ENCODE measurements around the gene TMEM43.

GRCh38 chr3:14141144-14141543, 16.3 kb downstream of the TMEM43 start:
- TF ChIP-seq CTCF (tag by site-specific recombination; IDR thresholded peaks at IDR 0.05) (no peak), PRDM1 (tag by site-specific recombination; IDR thresholded peaks at IDR 0.05) (no peak), ZNF398 (tag by site-specific recombination; IDR thresholded peaks at IDR 0.05) (no peak), ZNF292 (tag by site-specific recombination; IDR thresholded peaks at IDR 0.05; ENCODE audit: borderline replicate concordance, low read depth) (no peak), SP2 (tag by site-specific recombination; IDR thresholded peaks at IDR 0.05) (no peak), ZNF324 (tag by site-specific recombination; IDR thresholded peaks at IDR 0.05) (no peak)
